GM23248 (cell line): Measurements from ENCODE around the gene GPR25.

Experiments
- EZH2 ChIP-seq: fragments of 200-600 bp; sonication (generic); IDR thresholded peaks from 2 replicates; pipeline ENCODE4 v1.6.1; 2018; ENCODE audit warnings: antibody characterized with exemption, mild to moderate bottlenecking; ENCODE audit not compliant: insufficient read depth, poor library complexity, severe bottlenecking
- EZH2phosphoT487 ChIP-seq: fragments of 200-600 bp; sonication (generic); IDR thresholded peaks from 2 replicates; pipeline ENCODE4 v1.6.1; 2018; ENCODE audit warnings: antibody characterized with exemption, moderate library complexity, mild to moderate bottlenecking, low read depth; ENCODE audit not compliant: insufficient read depth

DNA sequence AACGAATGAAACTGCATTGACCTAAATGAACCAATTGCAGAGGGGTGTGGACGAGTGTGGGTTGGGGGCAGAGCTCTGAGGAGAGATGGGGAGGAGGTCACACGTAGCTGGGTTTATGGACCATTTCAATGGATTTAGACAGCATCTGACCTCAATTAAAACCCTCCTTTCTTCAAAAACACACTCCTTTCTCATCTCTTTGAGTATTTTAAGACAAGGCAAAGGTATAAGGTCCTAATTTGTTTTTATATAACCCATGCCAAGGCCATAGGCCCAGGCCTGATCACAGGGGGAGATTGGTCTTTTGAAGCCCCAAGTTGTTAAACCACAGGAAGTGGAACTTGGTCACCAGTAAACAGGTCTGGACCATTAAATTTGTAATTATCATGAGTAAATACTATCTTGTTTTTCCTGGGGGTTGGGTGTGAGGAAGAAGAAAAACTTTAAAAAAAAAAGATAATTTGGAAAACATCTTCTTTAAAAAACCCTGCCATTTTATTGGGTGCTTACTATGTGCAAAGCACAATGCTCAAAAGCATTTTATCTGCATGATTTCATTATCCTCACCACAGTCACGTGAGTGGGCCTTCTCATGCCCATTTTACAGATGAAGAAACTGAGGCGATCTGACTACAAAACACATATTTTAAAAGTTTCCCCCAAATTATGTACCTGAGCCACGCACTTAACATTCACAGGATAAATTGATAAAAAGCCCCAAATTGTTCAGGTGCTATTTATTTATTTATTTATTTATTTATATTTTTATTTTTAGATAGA is 13.0 kb downstream of the GPR25 start:
- TF ChIP-seq EZH2 (no peak), EZH2phosphoT487 (no peak)
